Measurements from ENCODE around the gene CTNNA2.

Gene CTNNA2

DNA sequence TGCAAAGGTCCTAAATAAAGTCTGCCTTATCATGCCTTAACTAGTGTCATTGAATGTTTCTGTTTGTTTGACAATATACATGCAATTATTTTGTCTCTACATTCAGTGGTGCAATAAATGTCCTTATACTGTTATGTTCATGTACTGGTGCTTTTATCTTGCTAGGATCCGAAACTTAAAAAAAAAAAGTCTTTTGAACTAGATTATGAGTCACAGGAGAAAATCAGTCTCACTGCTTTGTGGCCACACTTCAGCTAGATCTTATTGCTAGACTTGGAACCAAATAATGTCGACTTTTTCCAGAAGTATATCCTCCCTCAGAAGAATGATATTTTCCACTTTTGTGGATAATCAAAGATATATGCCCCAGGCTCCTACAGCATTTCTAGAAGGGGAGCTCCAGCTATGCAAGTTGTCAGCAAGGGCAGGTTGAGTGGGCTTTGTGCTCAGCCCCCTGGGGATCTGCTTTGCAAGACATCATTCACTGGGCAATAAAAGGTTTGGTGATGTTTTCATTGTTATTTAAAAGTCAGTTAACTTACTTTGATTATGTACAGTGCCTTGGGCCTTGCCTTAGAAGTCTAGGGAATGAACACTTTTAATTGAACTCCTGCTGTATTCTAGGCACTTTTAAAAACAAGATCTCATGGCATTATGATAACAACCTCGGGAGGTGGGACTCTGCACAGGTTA, 948.8 kb downstream of the CTNNA2 start:
- DNase-seq: no peak

DNA sequence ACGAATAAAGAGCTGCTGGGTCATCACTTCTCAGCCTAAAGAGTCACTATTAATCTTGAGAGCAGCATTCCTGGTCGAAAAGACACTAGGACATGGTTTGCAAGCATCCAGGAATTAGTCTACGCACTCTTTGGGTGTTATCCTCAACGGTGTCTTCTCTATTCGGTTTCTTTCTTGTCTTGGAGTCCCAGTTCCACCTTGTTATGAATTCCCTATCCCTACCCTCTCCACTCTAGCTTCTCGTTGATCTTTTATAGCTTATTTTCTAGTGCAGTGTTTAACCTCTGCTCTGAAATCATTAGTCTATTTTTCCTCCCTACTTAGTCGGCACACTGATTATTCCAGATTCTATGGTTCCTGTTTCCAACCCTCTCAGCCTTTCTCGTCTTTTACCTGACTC, 949.8 kb downstream of the CTNNA2 start:
- no peak for DNase-seq

DNA sequence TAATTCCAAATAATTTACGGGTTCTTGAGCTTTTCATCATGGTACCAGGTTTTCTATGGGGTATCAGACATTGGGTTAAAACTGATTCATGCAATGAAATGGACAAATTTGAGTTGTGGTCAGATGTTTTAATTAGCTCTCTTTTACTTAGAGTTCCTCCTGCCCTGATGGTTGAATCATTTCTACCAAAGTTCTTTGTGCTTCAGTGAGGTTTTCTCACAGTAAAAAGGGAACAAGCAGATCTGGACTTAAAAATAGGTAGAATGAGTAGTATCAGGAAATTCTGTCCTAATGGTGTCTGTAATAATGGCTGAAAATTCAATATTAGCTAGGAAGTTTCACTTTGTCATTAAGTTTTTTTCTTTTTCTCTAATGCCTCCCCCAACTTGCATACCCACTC, 951.4 kb downstream of the CTNNA2 start:
- no peak for DNase-seq

GRCh38 chr2:80467262-80467811, 954.5 kb downstream of the CTNNA2 start:
- DNase-seq: no peak

- no peak for DNase-seq
Measured at GRCh38 chr2:80469428-80469827, 956.6 kb downstream of the CTNNA2 start.

- DNase-seq: no peak
Measured at GRCh38 chr2:80473069-80473468, 960.2 kb downstream of the CTNNA2 start.

DNA sequence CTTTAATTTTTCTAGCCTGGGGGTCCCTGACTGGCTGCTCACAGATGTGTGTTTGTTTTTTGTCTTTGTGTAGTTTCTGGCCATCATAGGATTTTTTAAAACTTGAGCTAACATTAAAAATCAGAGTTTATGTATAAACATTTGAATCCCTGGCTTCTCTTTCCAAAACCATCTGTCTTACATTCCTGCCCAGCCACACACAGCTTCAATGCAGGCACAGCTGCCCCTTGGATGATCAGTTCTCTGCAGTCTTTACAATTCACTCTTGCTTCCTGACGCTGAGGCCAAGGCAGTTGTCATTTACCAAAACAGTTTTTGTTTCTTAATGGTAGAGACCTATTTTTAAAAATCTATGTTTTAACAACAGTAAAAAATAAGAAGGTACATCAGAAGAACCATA, 960.9 kb downstream of the CTNNA2 start:
- no peak for DNase-seq

- DNase-seq: no peak
Measured at GRCh38 chr2:80475970-80476369, 963.1 kb downstream of the CTNNA2 start.

DNA sequence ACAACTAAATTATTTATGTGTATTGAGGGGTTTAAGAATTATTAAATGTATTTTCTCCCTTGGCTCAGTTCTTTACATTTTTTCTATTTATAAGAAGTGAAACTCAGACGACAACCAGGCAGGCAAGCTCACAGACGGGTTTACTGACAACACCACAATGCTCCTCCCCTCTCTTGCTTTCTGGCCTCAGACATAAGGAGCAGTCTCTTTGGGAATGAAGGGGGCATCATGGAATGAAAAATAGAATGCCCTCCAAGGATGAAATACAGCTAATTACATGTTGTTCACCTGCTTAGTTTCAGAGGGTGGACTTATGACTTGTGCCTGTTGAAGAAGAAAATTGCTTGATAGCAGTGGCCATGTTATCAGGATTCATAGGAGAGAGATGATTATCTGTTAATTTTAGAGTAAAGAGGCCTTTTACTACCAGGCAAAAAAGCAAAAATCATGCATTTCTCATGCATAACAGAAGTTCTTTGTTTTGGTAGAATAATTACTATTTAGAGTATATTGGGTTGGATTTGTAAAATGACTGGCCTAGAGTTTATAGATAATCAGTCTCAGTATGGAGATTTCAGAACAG, 963.8 kb downstream of the CTNNA2 start:
- no peak for DNase-seq

- no peak for DNase-seq
Measured at GRCh38 chr2:80482276-80482675, 969.4 kb downstream of the CTNNA2 start.

DNA sequence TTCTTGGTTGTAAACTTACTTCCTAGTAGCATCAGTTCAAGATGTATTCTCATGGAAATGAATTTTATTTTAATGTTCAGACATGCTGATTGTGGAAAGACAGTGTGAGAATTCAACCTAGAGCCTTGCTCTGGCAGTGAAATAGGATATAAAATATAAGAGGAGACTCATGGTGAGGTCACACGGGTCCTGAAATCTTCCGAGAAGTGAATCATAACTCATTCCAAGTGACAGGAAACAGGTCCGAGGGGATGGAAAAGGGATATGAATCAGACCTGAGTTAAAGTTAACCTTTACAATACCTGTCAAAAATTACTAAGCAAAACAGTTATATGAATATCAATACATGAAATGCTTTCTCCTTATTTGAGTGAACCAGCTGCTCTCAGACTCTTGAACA, 976.9 kb downstream of the CTNNA2 start:
- DNase-seq: no peak

GRCh38 chr2:80490964-80491363, 978.1 kb downstream of the CTNNA2 start:
- no peak for DNase-seq

DNA sequence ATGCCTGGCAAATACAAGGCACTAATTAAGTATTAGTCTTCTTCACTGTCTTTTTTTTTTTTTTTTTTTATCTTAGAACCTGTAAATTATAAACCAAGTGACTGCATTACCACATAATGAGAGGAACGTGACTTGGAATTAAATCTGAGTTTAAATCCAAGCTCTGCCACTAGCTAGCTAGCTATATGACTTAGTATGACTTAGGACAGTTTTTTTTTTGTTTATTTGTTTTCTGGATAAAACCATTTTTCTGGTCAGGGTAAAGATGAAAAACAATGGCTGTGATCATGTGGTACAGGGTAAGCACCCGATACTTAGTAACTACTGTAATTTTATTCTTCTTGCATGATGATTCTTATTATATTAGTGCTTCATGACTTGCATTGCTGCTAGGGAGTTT, 983.5 kb downstream of the CTNNA2 start:
- no peak for DNase-seq

DNA sequence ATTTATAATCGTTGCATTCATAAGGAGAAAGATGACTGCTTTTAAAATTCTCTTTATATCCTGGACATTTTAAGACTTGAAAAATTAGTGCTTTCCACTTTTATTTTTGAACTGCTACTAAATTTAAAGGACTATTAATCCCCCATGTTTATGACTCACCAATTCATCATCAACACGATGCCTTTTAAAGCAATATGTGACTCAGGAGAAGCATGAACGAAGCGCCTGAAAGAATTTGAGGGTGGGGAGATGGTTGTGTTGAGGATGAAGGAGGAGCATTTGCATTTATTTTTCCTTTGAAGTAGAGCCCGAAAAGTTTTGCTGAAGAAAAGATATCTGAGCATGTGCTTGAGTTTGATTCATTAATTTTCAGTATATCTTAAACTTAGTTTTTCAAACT, 983.9 kb downstream of the CTNNA2 start:
- DNase-seq: no peak

GRCh38 chr2:80499095-80499494, 986.2 kb downstream of the CTNNA2 start:
- no peak for DNase-seq

DNA sequence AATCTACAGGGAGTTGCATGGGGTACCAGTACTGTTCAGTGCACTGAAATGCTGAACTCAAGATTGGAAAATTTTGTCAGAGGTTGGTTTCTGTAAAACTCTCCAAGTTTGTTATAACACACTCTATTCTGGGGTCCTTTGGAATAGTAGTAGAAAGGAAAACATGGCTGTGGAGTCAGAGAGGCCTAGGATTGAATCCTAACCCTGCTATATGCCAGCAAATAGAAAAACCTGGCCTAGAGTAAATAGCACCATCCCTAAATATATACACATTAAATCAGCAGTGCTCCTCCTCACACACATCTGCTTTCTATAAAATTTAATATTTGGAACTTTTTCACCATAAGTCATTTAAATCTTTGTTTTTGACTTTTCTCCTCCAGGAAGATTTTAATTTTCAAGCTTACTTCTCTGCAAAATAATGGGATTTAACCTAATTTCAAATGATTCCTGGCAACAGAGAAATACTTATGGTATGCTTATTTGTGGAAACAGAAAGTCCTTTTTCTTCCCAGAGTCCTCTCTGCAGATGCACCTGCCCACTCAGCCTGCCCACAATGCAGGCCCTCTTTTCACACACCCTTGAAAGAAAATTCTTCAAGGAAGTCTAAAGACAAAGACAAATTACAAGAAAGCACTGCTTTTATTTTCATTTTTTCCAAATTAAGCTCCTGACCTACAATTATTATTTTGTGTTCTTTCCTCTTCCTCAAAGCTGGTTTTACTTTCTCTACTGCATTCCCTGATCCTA, 989.2 kb downstream of the CTNNA2 start:
- no peak for DNase-seq

GRCh38 chr2:80506563-80506962, 993.7 kb downstream of the CTNNA2 start:
- DNase-seq: no peak

GRCh38 chr2:80510716-80511115, 997.9 kb downstream of the CTNNA2 start:
- DNase-seq: no peak

DNA sequence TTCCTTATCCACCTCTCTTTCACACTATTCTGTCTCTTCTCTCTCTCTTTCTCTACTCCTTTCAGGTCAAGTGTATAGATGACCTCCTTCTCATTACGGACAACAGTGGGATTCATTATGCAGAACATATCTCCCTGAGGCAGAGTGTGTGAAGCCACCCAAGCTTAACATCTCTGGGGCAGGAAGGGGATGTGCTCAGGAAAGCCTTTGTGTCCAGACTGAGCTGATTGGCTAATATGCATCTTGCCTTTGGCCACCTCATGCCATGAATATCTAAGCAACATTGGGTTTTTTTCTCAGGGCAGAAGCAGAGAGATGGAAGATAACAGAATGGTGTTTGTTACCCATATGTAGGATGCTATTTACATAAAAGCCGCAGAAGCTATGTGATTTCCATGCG, 1003.1 kb downstream of the CTNNA2 start:
- DNase-seq: no peak

GRCh38 chr2:80517316-80517715, 1004.5 kb downstream of the CTNNA2 start:
- DNase-seq: no peak

GRCh38 chr2:80519121-80519643, 1006.3 kb downstream of the CTNNA2 start:
- DNase-seq: no peak

DNA sequence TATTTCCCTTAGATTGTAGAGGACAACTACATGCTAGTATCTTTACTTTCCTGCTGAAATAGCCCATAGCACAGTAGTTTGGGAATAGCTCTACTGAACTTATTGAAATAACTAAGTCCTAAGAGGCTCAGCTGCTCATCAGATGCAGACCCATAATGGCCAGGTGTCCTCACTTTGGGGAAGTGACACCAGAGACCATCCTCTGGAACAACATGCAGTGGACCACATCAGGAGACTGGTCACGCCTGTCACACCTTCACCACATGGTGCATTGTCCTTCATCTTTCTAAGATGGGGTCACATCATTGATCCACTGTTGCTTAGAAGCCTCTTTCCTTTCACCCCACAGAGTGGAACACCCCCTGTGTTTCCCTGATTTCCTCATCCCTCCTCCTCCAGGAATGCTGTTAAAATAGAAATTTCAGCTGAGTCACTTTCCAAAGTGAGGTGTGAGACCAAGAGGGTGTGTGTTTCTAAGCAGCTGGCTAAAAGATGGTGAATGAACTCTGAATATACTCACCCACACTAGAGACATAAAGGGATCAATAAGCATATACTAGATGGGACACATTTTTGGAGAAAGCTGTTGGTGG, 1006.9 kb downstream of the CTNNA2 start:
- no peak for DNase-seq

GRCh38 chr2:80525152-80525551, 1012.3 kb downstream of the CTNNA2 start:
- no peak for DNase-seq
